NCI-H1105 (cell line): ENCODE data around the gene PRSS36.

Experiments used
- DNase-seq: peaks from one replicate; lab custom pipeline; 2025; lab: John Stamatoyannopoulos, UW

PRSS36 gene

DNA sequence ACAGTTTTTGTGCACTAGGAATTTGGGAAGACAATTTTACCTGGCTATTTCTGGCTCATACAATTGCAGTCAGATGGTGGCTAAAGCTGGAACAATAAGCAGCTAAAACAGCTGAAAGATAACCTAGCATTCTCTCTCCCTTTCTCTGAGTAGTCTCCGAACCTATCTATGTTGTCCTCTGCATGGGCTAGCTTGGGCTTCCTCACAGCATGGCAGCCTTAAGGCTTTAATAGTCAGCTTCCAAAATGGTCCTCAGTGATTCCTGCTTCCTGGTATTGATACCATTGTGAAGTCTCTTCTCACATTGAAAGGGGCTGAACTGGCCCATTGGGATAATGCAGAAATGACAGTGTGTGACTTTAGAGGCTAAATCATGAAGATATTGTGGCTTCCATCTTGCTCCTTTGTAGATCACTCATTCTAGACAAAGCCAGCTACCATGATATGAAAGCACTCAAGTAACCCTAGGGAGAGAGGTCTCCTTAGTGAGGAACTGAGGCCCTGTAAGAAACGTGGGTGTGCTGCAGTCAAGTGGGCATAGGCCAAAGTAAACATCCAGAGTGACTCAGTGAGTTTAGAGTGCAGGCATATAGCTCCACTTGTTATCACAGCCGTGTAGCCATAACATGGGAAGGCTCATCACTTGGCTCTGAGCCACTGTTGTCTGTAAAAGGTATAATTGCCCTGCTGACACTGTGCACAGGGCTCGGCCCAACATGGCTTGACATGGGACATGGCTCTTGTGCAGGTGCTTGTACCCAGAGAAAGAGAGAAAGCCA lies 49.8 kb downstream of the PRSS36 start:
- DNase-seq, result no peak

DNA sequence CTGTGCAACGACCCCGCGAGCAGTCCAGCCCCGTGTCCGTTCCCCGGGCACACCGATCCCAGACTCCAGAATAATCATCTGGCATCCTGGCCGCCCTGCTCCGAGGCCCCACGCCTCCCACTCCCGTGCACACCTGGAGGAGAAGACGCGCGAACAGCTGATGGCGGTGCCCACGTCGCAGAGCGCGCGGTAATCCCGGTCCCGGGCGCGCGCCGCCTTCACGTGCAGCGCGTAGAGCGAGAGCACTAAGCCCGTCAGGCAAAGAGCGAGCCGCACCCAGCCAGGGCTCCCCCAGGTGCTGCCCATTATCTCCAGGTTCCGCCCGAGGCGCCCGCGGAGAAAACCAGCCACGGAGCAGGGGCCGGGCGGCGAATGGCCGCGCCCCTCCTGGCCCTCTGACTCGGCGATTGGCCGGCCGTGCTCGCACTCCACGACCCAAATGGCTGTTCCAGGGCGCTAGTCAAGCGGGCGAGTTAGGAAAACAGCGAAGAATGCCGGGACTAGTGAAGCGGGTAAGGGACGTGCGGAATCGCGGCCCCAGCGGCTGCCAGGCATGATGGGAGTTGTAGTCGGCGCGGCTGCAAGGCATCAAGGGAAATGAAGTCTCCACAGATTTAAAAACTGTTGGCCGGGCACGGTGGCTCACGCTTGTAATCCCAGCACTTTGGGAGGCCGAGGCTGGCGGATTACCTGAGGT lies 55.3 kb downstream of the PRSS36 start, which contains the start of gene VKORC1:
TSS of gene VKORC1 (minus strand) at position 374 of the 697 bp plus-strand sequence. CDS start at position 306, 68 bp downstream.
- DNase-seq, result peak; percentile 95

DNA sequence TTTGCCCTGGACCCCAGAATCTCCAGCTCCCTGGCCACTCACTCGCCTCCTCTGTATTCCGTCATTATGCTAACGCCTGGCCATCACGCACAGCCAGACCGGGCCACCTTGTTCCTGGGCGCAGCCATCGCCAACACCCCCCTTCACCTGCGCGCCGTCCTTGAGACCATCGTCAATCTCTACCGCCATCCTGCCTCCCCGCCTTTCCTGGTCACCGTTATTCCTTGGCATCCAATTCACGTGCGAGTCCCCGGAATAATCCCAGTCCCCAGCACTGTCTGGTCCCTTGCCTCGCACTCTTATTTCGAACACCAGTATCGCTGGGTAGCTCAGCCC lies 55.8 kb downstream of the PRSS36 start:
- DNase-seq, result no peak

DNA sequence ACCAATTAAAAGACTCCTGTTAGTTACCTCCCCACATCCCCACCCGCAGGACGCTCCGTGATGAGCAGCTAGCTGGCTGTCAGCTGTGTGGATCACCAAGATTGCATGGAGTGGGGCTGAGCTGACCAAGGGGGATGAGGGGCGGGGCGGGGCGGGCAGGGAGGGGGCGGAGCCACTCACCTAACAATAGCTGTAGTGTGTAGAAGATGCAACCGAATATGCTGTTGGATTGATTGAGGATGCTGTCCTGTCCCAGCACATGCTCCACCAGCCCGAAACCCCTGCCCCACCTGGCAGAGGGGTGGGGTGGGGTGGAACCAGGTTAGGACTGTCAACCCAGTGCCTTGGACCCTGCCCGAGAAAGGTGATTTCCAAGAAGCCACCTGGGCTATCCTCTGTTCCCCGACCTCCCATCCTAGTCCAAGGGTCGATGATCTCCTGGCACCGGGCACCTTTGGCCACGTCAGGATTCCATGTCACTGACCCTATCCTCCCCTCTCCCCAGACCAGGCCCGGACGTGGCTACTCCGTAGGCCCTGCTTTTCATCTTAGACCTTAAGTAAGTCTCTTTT lies 56.6 kb downstream of the PRSS36 start:
- DNase-seq, result peak; percentile 11

DNA sequence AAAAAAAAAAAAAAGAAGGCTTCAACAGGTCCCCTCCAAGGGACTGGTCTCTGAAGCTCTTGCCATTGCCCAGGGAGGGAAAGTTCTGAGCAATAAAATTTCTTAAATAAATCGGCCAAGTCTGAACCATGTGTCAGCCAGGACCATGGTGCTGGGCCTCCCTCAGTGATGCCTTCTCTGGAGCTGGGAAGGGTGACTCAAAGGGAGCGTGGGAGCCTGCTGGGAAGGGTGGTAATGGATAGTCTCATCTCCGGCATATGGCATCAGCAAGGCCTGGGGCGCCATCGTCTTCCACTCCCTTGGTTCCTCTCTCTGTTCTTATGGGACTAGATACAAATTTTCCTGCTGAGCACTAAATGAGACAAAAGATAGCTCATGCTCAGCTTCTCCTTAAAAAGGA lies 57.5 kb downstream of the PRSS36 start:
- no peak for DNase-seq

DNA sequence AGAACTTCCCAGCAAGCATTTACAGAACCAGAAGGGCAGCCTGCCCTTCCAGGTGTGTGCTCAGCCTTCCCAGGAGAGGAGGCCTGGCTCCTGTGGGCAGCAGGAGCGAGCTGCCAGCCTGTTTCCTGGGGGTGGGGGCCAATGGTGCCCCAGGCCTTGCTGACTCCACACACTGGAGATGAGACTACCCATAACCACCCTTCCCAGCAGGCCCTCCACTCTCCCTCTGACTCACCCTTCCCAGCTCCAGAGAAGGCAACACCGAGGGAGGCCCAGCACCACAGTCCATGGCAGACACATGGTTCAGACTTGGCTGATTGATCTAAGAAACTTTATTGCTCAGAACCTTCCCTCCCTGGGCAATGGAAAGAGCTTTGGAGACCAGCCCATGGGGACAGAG lies 59.3 kb downstream of the PRSS36 start:
- no peak for DNase-seq

DNA sequence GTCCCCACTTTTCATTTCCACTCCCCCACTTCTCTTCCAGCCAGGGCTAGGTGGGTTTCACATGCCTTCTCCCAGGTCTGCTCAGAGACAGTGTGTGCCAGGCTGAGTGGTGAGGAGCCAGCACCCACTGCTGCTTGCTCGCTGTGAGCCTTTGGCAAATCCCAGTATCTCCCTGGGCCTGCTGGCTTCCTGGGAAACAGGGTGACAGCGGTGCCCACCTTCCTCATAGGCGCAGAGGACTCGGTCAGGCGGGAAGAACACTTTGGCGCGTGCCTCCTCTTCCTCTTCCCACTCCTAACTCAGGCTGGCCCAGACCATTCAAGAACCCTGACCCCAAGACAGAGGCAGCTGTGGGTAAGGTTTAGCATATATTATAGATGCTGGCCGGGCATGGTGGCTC lies 60.7 kb downstream of the PRSS36 start:
- DNase-seq, result no peak
